Glutamatergic neuron (in vitro differentiated cells): Measurements from ENCODE around the gene RBM39. TPM values are rescaled to one million over a fixed set of nuclear protein-coding genes. Genes with fewer than 3 reads are reported as not detected.

Experiments used
- DNase-seq: peaks from one replicate; pipeline ENCODE4 v3.0.0; 2022
- H3K27ac Mint-ChIP-seq: one replicate; pipeline ENCODE4 v1.8.0; 2020; ENCODE audit warnings: mild to moderate bottlenecking, mixed read lengths, inconsistent platforms; ENCODE audit not compliant: unreplicated experiment
- H3K27me3 Mint-ChIP-seq: one replicate; pipeline ENCODE4 v1.8.0; 2020; ENCODE audit warnings: mild to moderate bottlenecking, moderate library complexity, mixed read lengths, inconsistent platforms; ENCODE audit not compliant: unreplicated experiment
- H3K36me3 Mint-ChIP-seq: one replicate; pipeline ENCODE4 v1.8.0; 2020; ENCODE audit warnings: mild to moderate bottlenecking, mixed read lengths, inconsistent platforms; ENCODE audit not compliant: unreplicated experiment
- H3K4me1 Mint-ChIP-seq: one replicate; pipeline ENCODE4 v1.8.0; 2020; ENCODE audit warnings: mild to moderate bottlenecking, low read depth, mixed read lengths, inconsistent platforms; ENCODE audit not compliant: unreplicated experiment
- H3K4me3 Mint-ChIP-seq: one replicate; pipeline ENCODE4 v1.8.0; 2020; ENCODE audit warnings: mild to moderate bottlenecking, mixed read lengths, inconsistent platforms; ENCODE audit not compliant: unreplicated experiment
- H3K9me3 Mint-ChIP-seq: one replicate; pipeline ENCODE4 v1.8.0; 2020; ENCODE audit warnings: mild to moderate bottlenecking, moderate library complexity, mixed read lengths, inconsistent platforms; ENCODE audit not compliant: unreplicated experiment
- total RNA-seq: library from RNA; stranded (reverse); fragmentation: NEBNext Ultra II Directional; extraction: Animal tissue kit (Norgen Biotek cat#: 25700); gene quantifications from one replicate; pipeline ENCODE4 v1.2.1, GENCODE V29; 2021; ENCODE audit not compliant: unreplicated experiment
- TF ChIP-seq, protein P1 (sequence below): fragments of 200-600 bp; sonication (generic); IDR thresholded peaks from one replicate; pipeline ENCODE4 v1.5.0; 2021; ENCODE audit not compliant: partially characterized antibody, unreplicated experiment

RBM39 gene
- total RNA-seq, 1 donor from 2014 or later = 358 TPM

DNA sequence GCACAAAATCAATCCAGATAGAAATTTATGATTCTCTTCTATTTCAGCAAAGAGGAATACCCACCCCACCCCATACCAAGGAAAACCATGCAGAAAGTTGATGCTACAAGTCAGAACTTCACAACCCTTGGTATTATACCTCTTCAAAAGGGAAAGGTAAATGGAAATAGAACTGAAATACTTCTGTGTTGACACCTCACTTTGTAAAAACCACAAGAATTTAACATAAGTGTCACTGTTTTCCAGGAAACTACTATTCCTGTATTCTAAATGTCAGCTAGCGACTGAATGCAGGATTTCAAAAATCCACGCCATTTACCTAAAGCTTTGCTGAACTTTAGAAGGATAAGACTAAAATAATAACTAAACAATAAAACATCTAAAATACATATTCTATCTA is 81.0 kb downstream of the RBM39 start:
- TF ChIP-seq, protein P1, sequence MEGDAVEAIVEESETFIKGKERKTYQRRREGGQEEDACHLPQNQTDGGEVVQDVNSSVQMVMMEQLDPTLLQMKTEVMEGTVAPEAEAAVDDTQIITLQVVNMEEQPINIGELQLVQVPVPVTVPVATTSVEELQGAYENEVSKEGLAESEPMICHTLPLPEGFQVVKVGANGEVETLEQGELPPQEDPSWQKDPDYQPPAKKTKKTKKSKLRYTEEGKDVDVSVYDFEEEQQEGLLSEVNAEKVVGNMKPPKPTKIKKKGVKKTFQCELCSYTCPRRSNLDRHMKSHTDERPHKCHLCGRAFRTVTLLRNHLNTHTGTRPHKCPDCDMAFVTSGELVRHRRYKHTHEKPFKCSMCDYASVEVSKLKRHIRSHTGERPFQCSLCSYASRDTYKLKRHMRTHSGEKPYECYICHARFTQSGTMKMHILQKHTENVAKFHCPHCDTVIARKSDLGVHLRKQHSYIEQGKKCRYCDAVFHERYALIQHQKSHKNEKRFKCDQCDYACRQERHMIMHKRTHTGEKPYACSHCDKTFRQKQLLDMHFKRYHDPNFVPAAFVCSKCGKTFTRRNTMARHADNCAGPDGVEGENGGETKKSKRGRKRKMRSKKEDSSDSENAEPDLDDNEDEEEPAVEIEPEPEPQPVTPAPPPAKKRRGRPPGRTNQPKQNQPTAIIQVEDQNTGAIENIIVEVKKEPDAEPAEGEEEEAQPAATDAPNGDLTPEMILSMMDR = no peak
- no peaks in the 10 kb centered on the region for H3K36me3 Mint-ChIP-seq
- peaks cover 3% of the 10 kb centered on the region for H3K27me3 Mint-ChIP-seq
- peak overlapping the region; percentile 86 for H3K4me3 Mint-ChIP-seq
- DNase-seq = no peak
- H3K9me3 Mint-ChIP-seq = no peaks in the 10 kb centered on the region
- H3K27ac Mint-ChIP-seq = no peak overlapping the region
- peaks cover 29% of the 10 kb centered on the region for H3K4me1 Mint-ChIP-seq

GRCh38 chr20:35660122-35660937 is 81.7 kb downstream of the RBM39 start:
- TF ChIP-seq, protein P1 = no peak
- H3K4me1 Mint-ChIP-seq = peaks cover 29% of the 10 kb centered on the region
- H3K27ac Mint-ChIP-seq = no peak overlapping the region
- no peak overlapping the region for H3K4me3 Mint-ChIP-seq
- peaks cover 3% of the 10 kb centered on the region for H3K27me3 Mint-ChIP-seq
- no peak for DNase-seq
- no peaks in the 10 kb centered on the region for H3K36me3 Mint-ChIP-seq
- H3K9me3 Mint-ChIP-seq = no peaks in the 10 kb centered on the region

- no peak overlapping the region for H3K4me3 Mint-ChIP-seq
- peaks cover 21% of the 10 kb centered on the region for H3K4me1 Mint-ChIP-seq
- no peaks in the 10 kb centered on the region for H3K36me3 Mint-ChIP-seq
- TF ChIP-seq, protein P1 = no peak
- H3K27ac Mint-ChIP-seq = no peak overlapping the region
- DNase-seq = no peak
- no peaks in the 10 kb centered on the region for H3K27me3 Mint-ChIP-seq
- H3K9me3 Mint-ChIP-seq = no peaks in the 10 kb centered on the region
Measured at GRCh38 chr20:35657271-35657670, 84.8 kb downstream of the RBM39 start.

DNA sequence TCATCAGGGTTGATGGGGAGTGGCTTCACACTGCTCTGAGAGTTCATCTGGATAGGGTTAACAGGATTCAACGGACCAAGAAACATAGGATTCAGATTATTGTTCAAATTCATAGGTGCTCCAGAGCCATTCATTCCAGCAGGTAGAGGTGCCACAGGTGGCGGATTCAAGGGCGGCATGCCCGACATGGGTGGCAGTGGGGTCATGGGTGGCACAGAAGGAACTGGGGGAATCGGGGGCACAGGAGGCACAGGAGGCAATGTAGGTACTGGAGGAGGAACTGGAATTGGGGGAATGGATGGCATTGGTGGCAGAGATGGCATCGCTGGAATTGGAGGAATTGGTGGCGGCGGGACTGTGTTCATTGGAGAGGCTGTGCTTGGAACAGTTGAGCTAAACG is 87.6 kb downstream of the RBM39 start:
- H3K4me1 Mint-ChIP-seq = peaks cover 8% of the 10 kb centered on the region
- no peak overlapping the region for H3K27ac Mint-ChIP-seq
- DNase-seq = no peak
- H3K9me3 Mint-ChIP-seq = no peaks in the 10 kb centered on the region
- H3K36me3 Mint-ChIP-seq = no peaks in the 10 kb centered on the region
- H3K27me3 Mint-ChIP-seq = no peaks in the 10 kb centered on the region
- TF ChIP-seq, protein P1 = no peak
- no peak overlapping the region for H3K4me3 Mint-ChIP-seq

GRCh38 chr20:35653893-35654292 is 88.2 kb downstream of the RBM39 start:
- H3K9me3 Mint-ChIP-seq = no peaks in the 10 kb centered on the region
- no peak for DNase-seq
- peaks cover 7% of the 10 kb centered on the region for H3K4me1 Mint-ChIP-seq
- H3K4me3 Mint-ChIP-seq = no peak overlapping the region
- no peaks in the 10 kb centered on the region for H3K36me3 Mint-ChIP-seq
- H3K27me3 Mint-ChIP-seq = no peaks in the 10 kb centered on the region
- no peak overlapping the region for H3K27ac Mint-ChIP-seq
- TF ChIP-seq, protein P1 = no peak
